HepG2 (cell line): ENCODE data around the gene CACTIN. TPM values are rescaled to one million over a fixed set of nuclear protein-coding genes. Genes with fewer than 3 reads are reported as not detected.

Experiments used
- ATF3 ChIP-seq: sonication (generic); formaldehyde crosslinking; IDR thresholded peaks from 2 replicates; pipeline ENCODE4 v1.4.0; 2020; ENCODE audit warnings: missing genetic modification reagents
- BCL6 ChIP-seq: IDR thresholded peaks from 2 replicates; pipeline ENCODE4 v1.6.1; 2016; ENCODE audit warnings: missing genetic modification reagents, missing compliant biosample characterization
- IRF9 ChIP-seq: sonication (generic); formaldehyde crosslinking; IDR thresholded peaks from 2 replicates; pipeline ENCODE4 v1.8.0; 2022; ENCODE audit warnings: missing genetic modification reagents, mild to moderate bottlenecking, borderline replicate concordance
- JUNB ChIP-seq: sonication (generic); formaldehyde crosslinking; IDR thresholded peaks from 2 replicates; pipeline ENCODE4 v1.8.0; 2022; ENCODE audit warnings: missing genetic modification reagents, mild to moderate bottlenecking, borderline replicate concordance
- KLF9 ChIP-seq: IDR thresholded peaks from 2 replicates; pipeline ENCODE4 v1.6.1; 2016; ENCODE audit warnings: low read depth
- MAX ChIP-seq: IDR thresholded peaks from 2 replicates; pipeline ENCODE4 v1.6.1; 2012; ENCODE audit warnings: inconsistent platforms
- MXD3 ChIP-seq: IDR thresholded peaks from 2 replicates; pipeline ENCODE4 v1.6.1; 2016; ENCODE audit warnings: mild to moderate bottlenecking, missing biosample characterization, missing genetic modification reagents
- NFIB ChIP-seq: sonication (generic); formaldehyde crosslinking; IDR thresholded peaks from 2 replicates; pipeline ENCODE4 v1.9.0; 2021; ENCODE audit warnings: missing genetic modification reagents, mild to moderate bottlenecking, borderline replicate concordance
- PLRG1 ChIP-seq: fragments of 450-650 bp; conservative IDR thresholded peaks from 2 replicates; pipeline ENCODE4 v1.6.1; 2016
- RAD51 ChIP-seq: fragments of 450-650 bp; IDR thresholded peaks from 2 replicates; pipeline ENCODE4 v1.6.1; 2016; ENCODE audit warnings: borderline replicate concordance
- RELA ChIP-seq: sonication (generic); formaldehyde crosslinking; IDR thresholded peaks from 2 replicates; pipeline ENCODE4 v1.4.0; 2020; ENCODE audit warnings: missing genetic modification reagents
- SP5 ChIP-seq: IDR thresholded peaks from 2 replicates; pipeline ENCODE4 v1.6.1; 2016; ENCODE audit warnings: low read depth, borderline replicate concordance
- TAF1 ChIP-seq: sonication (generic); formaldehyde crosslinking; IDR thresholded peaks from 2 replicates; pipeline ENCODE4 v1.4.0; 2020; ENCODE audit warnings: missing genetic modification reagents
- THAP9 ChIP-seq: sonication (generic); formaldehyde crosslinking; IDR thresholded peaks from 2 replicates; pipeline ENCODE4; 2020; ENCODE audit warnings: missing genetic modification reagents, mild to moderate bottlenecking, borderline replicate concordance
- ZNF235 ChIP-seq: sonication (generic); formaldehyde crosslinking; IDR thresholded peaks from 2 replicates; pipeline ENCODE4 v1.8.1; 2023; ENCODE audit warnings: mild to moderate bottlenecking, missing genetic modification reagents, borderline replicate concordance
- ZNF33A ChIP-seq: sonication (generic); formaldehyde crosslinking; IDR thresholded peaks from 2 replicates; pipeline ENCODE4 v1.5.1; 2020; ENCODE audit warnings: missing genetic modification reagents, mild to moderate bottlenecking, moderate library complexity, borderline replicate concordance
- ZNF33B ChIP-seq: sonication (generic); formaldehyde crosslinking; IDR thresholded peaks from 2 replicates; pipeline ENCODE4 v1.5.1; 2020; ENCODE audit warnings: mild to moderate bottlenecking, missing genetic modification reagents
- ZNF562 ChIP-seq: sonication (generic); formaldehyde crosslinking; IDR thresholded peaks from 2 replicates; pipeline ENCODE4 v1.8.0; 2022; ENCODE audit warnings: missing genetic modification reagents, borderline replicate concordance
- ZNF687 ChIP-seq: sonication (generic); formaldehyde crosslinking; IDR thresholded peaks from 2 replicates; pipeline ENCODE4 v1.5.1; 2020; ENCODE audit warnings: mild to moderate bottlenecking, missing genetic modification reagents, moderate library complexity
- polyA plus RNA-seq, 8 experiments: library from polyadenylated mRNA; depleted of rRNA in 3 of 8; stranded (reverse) in 7 of 8; unstranded in 1 of 8; fragments of >200 nt; fragmentation: Illumina TruSeq in 4 of 8; extraction: Trizol in 4 of 8; gene quantifications; 2 replicates each; pipeline versions ENCODE4 v1.2.1 to v1.2.3, GENCODE V29; 2011 to 2016; ENCODE audit warnings: low read depth in 4 of 8, missing spikeins in 1 of 8, mixed read lengths in 1 of 8; ENCODE audit not compliant: insufficient read depth in 1 of 8
- total RNA-seq, 5 experiments: library from RNA; depleted of rRNA; stranded (reverse); fragments of >200 nt; fragmentation: Illumina TruSeq; extraction: Trizol; gene quantifications; 2 replicates each; pipeline ENCODE4 v1.2.3, GENCODE V29; 2016; ENCODE audit warnings: low read depth in 1 of 5

CACTIN gene
- total and polyA plus RNA-seq, 2 of the 13 experiments (the other 11 are each of a cell fraction or from before 2014, with no cell fraction given), result 10.0 to 16.6 TPM

- no peak for TF ChIP-seq JUNB
- 0 out of 2 replicates have a peak, but pooled peaks have one; percentile 46 for TF ChIP-seq IRF9 (CRISPR knock-in tag)
- TF ChIP-seq ZNF687 (CRISPR knock-in tag), result peak; percentile 49
- TF ChIP-seq MAX, result peak; percentile 9; the same call in 1 of the 2 replicates
- no peak for TF ChIP-seq ATF3
- TF ChIP-seq KLF9 (CRISPR knock-in tag), result no peak
- 0 out of 2 replicates have a peak, but pooled peaks have one; percentile 28 for TF ChIP-seq ZNF33B (CRISPR knock-in tag)
- no peak for TF ChIP-seq ZNF562 (CRISPR knock-in tag)
- no peak for TF ChIP-seq SP5 (CRISPR knock-in tag)
- no peak for TF ChIP-seq PLRG1
- TF ChIP-seq ZNF33A, result no peak
- no peak for TF ChIP-seq NFIB (CRISPR knock-in tag)
- TF ChIP-seq RAD51, result no peak
- TF ChIP-seq RELA (CRISPR knock-in tag), result no peak
- TF ChIP-seq ZNF235 (CRISPR knock-in tag), result peak; percentile 64; the same call in 1 of the 2 replicates
- TF ChIP-seq THAP9 (CRISPR knock-in tag), result 0 out of 2 replicates have a peak, but pooled peaks have one; percentile 29
- TF ChIP-seq MXD3 (CRISPR knock-in tag), result 0 out of 2 replicates have a peak, but pooled peaks have one; percentile 37
- no peak for TF ChIP-seq BCL6 (CRISPR knock-in tag)
- TF ChIP-seq TAF1 (CRISPR knock-in tag), result 0 out of 2 replicates have a peak, but pooled peaks have one; percentile 21
Observed at GRCh38 chr19:3573162-3573857, 53.3 kb downstream of the CACTIN start (continued).
